ENCODE data around the gene LRRC41.
"Not testable (repeated sequence)": the region's sequence is repeated elsewhere in the genome, so short reads cannot be mapped to it uniquely, and the experiment has no call there.

The LRRC41 gene

GRCh38 chr1:46236882-46237281 lies 66.5 kb downstream of the LRRC41 start:
- TF ChIP-seq CTCF (IDR thresholded peaks at IDR 0.05; ENCODE audit: low read depth, low read length, missing control alignments) = no peak
- no peak overlapping the region for H3K4me3 ChIP-seq (ENCODE audit: low read depth, low read length)
- no peak for DNase-seq (ENCODE audit: low read depth)
- in situ Hi-C loops (cut with HindIII; ENCODE audit: low sequenced_read_pairs) = no loop called here

- in situ Hi-C loops (cut with HindIII; ENCODE audit: low sequenced_read_pairs); DNase-seq (ENCODE audit: low read depth); H3K4me3 ChIP-seq (ENCODE audit: low read depth, low read length): not testable (repeated sequence)
These were observed 72.2 kb downstream of the LRRC41 start for GRCh38 chr1:46231231-46231630.

Measured in astrocyte of the cerebellum (primary cell).